HepG2 (cell line): ENCODE data around the gene CD58. TPM values are rescaled to one million over a fixed set of nuclear protein-coding genes. Genes with fewer than 3 reads are reported as not detected.
A peak's percentile ranks its signal among the peaks of the same experiment; 100 is the strongest.

Source experiments
- CHD4 ChIP-seq: fragments of 200-600 bp; sonication (generic); IDR thresholded peaks from 2 replicates; pipeline ENCODE4 v1.7.0; 2017; ENCODE audit warnings: mild to moderate bottlenecking, low read length, borderline replicate concordance
- MAFG ChIP-seq: sonication (generic); formaldehyde crosslinking; IDR thresholded peaks from 2 replicates; pipeline ENCODE4 v1.5.1; 2020; ENCODE audit warnings: mild to moderate bottlenecking, missing genetic modification reagents
- NPAS2 ChIP-seq: sonication (generic); formaldehyde crosslinking; IDR thresholded peaks from 2 replicates; pipeline ENCODE4 v1.8.0; 2022; ENCODE audit warnings: mild to moderate bottlenecking, missing genetic modification reagents, borderline replicate concordance
- NR2F2 ChIP-seq: IDR thresholded peaks from 2 replicates; pipeline ENCODE4 v1.6.1; 2012; ENCODE audit warnings: low read depth, inconsistent platforms, borderline replicate concordance
- SMARCC2 ChIP-seq: fragments of 450-650 bp; IDR thresholded peaks from 2 replicates; pipeline ENCODE4 v1.6.1; 2017; ENCODE audit warnings: antibody characterized with exemption, mild to moderate bottlenecking
- SMYD3 ChIP-seq: sonication (generic); formaldehyde crosslinking; IDR thresholded peaks from 2 replicates; pipeline ENCODE4 v1.8.1; 2023; ENCODE audit warnings: mild to moderate bottlenecking, missing genetic modification reagents
- ZNF136 ChIP-seq: sonication (generic); formaldehyde crosslinking; IDR thresholded peaks from 2 replicates; pipeline ENCODE4 v1.8.1; 2022; ENCODE audit warnings: low read depth, mild to moderate bottlenecking, moderate library complexity, missing genetic modification reagents
- ZNF441 ChIP-seq: sonication (generic); formaldehyde crosslinking; IDR thresholded peaks from 2 replicates; pipeline ENCODE4 v1.7.0; 2021; ENCODE audit warnings: missing genetic modification reagents, borderline replicate concordance
- ZNF615 ChIP-seq: sonication (generic); formaldehyde crosslinking; IDR thresholded peaks from 2 replicates; pipeline ENCODE4 v1.5.0; 2020; ENCODE audit warnings: mild to moderate bottlenecking, missing genetic modification reagents, borderline replicate concordance
- ZNF670 ChIP-seq: sonication (generic); formaldehyde crosslinking; IDR thresholded peaks from 2 replicates; pipeline ENCODE4 v1.8.0; 2022; ENCODE audit warnings: mild to moderate bottlenecking, missing genetic modification reagents, borderline replicate concordance
- polyA plus RNA-seq, 8 experiments: library from polyadenylated mRNA; depleted of rRNA in 3 of 8; stranded (reverse) in 7 of 8; unstranded in 1 of 8; fragments of >200 nt; fragmentation: Illumina TruSeq in 4 of 8; extraction: Trizol in 4 of 8; gene quantifications; 2 replicates each; pipeline versions ENCODE4 v1.2.1 to v1.2.3, GENCODE V29; 2011 to 2016; ENCODE audit warnings: low read depth in 4 of 8, missing spikeins in 1 of 8, mixed read lengths in 1 of 8; ENCODE audit not compliant: insufficient read depth in 1 of 8
- total RNA-seq, 5 experiments: library from RNA; depleted of rRNA; stranded (reverse); fragments of >200 nt; fragmentation: Illumina TruSeq; extraction: Trizol; gene quantifications; 2 replicates each; pipeline ENCODE4 v1.2.3, GENCODE V29; 2016; ENCODE audit warnings: low read depth in 1 of 5
- TF ChIP-seq, protein P1 (sequence below): sonication (generic); formaldehyde crosslinking; conservative IDR thresholded peaks from 2 replicates; pipeline ENCODE4 v1.8.0; 2022; ENCODE audit warnings: low read depth, missing genetic modification reagents
- TF ChIP-seq, protein P2 (sequence below): sonication (generic); formaldehyde crosslinking; IDR thresholded peaks from 2 replicates; pipeline ENCODE4 v1.5.0; 2020; ENCODE audit warnings: mild to moderate bottlenecking, missing genetic modification reagents
- TF ChIP-seq, protein P3 (sequence below): sonication (generic); formaldehyde crosslinking; IDR thresholded peaks from 2 replicates; pipeline ENCODE4 v1.4.0; 2020; ENCODE audit warnings: missing genetic modification reagents
- TF ChIP-seq, protein P4 (sequence below): sonication (generic); formaldehyde crosslinking; IDR thresholded peaks from 2 replicates; pipeline ENCODE4 v1.4.0; 2020; ENCODE audit warnings: missing genetic modification reagents

CD58 gene
- total and polyA plus RNA-seq, 2 of the 13 experiments (the other 11 are each of a cell fraction or from before 2014, with no cell fraction given), result 9.4 to 13.5 TPM

DNA sequence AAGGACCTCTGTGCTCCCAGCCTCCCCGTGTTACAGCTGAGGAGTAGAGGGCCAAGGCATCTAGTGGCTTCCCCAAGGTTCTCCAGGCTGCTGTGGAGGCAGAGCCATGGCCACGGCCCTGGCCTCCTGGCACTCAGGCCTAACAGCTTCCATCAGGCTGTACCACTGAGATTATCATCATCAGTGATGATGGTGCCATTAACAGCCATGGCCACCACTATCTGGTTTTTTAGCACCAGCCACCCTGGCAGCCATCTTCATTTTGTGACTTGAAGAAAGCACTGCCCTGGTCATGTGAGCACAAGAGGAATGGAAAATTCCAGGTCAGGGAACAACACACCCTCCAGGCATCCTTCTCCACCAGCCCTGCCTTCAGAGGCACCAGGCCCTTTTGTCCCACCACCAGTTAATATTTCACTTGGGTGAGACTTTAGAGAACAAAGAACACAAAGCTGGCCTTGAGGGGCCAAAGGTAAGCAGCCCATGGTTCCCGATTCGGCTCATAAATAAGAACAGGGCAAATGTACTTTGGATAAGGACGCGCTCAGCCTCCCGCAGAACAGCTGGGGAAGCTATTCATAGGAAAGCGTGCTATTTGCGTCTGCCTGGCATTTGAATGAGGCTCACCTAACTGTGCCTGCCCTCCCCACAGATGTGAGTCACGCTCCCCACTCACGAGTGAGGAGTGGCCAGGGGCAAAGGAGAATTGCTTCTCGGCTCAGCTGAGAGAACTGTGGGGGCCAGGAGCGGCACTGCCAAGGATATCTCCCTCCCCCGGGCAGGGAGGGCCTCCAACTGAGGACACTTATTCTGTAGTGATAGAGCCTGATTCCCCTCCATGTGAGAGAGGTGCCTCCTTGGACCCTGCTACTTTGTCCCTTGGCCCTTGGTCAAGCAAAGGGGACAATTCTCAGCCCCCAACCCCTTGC, 95.6 kb downstream of the CD58 start (continued):
- TF ChIP-seq, protein P1, sequence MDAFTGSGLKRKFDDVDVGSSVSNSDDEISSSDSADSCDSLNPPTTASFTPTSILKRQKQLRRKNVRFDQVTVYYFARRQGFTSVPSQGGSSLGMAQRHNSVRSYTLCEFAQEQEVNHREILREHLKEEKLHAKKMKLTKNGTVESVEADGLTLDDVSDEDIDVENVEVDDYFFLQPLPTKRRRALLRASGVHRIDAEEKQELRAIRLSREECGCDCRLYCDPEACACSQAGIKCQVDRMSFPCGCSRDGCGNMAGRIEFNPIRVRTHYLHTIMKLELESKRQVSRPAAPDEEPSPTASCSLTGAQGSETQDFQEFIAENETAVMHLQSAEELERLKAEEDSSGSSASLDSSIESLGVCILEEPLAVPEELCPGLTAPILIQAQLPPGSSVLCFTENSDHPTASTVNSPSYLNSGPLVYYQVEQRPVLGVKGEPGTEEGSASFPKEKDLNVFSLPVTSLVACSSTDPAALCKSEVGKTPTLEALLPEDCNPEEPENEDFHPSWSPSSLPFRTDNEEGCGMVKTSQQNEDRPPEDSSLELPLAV, result no peak
- no peak for TF ChIP-seq SMYD3 (CRISPR knock-in tag)
- TF ChIP-seq SMARCC2, result no peak
- TF ChIP-seq ZNF615, result no peak
- TF ChIP-seq ZNF136 (CRISPR knock-in tag), result peak; percentile 59; the same call in 1 of the 2 replicates
- TF ChIP-seq, protein P2, sequence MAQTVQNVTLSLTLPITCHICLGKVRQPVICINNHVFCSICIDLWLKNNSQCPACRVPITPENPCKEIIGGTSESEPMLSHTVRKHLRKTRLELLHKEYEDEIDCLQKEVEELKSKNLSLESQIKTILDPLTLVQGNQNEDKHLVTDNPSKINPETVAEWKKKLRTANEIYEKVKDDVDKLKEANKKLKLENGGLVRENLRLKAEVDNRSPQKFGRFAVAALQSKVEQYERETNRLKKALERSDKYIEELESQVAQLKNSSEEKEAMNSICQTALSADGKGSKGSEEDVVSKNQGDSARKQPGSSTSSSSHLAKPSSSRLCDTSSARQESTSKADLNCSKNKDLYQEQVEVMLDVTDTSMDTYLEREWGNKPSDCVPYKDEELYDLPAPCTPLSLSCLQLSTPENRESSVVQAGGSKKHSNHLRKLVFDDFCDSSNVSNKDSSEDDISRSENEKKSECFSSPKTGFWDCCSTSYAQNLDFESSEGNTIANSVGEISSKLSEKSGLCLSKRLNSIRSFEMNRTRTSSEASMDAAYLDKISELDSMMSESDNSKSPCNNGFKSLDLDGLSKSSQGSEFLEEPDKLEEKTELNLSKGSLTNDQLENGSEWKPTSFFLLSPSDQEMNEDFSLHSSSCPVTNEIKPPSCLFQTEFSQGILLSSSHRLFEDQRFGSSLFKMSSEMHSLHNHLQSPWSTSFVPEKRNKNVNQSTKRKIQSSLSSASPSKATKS (CRISPR knock-in tag), result no peak
- TF ChIP-seq, protein P3, sequence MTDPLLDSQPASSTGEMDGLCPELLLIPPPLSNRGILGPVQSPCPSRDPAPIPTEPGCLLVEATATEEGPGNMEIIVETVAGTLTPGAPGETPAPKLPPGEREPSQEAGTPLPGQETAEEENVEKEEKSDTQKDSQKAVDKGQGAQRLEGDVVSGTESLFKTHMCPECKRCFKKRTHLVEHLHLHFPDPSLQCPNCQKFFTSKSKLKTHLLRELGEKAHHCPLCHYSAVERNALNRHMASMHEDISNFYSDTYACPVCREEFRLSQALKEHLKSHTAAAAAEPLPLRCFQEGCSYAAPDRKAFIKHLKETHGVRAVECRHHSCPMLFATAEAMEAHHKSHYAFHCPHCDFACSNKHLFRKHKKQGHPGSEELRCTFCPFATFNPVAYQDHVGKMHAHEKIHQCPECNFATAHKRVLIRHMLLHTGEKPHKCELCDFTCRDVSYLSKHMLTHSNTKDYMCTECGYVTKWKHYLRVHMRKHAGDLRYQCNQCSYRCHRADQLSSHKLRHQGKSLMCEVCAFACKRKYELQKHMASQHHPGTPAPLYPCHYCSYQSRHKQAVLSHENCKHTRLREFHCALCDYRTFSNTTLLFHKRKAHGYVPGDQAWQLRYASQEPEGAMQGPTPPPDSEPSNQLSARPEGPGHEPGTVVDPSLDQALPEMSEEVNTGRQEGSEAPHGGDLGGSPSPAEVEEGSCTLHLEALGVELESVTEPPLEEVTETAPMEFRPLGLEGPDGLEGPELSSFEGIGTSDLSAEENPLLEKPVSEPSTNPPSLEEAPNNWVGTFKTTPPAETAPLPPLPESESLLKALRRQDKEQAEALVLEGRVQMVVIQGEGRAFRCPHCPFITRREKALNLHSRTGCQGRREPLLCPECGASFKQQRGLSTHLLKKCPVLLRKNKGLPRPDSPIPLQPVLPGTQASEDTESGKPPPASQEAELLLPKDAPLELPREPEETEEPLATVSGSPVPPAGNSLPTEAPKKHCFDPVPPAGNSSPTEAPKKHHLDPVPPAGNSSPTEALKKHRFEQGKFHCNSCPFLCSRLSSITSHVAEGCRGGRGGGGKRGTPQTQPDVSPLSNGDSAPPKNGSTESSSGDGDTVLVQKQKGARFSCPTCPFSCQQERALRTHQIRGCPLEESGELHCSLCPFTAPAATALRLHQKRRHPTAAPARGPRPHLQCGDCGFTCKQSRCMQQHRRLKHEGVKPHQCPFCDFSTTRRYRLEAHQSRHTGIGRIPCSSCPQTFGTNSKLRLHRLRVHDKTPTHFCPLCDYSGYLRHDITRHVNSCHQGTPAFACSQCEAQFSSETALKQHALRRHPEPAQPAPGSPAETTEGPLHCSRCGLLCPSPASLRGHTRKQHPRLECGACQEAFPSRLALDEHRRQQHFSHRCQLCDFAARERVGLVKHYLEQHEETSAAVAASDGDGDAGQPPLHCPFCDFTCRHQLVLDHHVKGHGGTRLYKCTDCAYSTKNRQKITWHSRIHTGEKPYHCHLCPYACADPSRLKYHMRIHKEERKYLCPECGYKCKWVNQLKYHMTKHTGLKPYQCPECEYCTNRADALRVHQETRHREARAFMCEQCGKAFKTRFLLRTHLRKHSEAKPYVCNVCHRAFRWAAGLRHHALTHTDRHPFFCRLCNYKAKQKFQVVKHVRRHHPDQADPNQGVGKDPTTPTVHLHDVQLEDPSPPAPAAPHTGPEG, result no peak
- TF ChIP-seq, protein P4, sequence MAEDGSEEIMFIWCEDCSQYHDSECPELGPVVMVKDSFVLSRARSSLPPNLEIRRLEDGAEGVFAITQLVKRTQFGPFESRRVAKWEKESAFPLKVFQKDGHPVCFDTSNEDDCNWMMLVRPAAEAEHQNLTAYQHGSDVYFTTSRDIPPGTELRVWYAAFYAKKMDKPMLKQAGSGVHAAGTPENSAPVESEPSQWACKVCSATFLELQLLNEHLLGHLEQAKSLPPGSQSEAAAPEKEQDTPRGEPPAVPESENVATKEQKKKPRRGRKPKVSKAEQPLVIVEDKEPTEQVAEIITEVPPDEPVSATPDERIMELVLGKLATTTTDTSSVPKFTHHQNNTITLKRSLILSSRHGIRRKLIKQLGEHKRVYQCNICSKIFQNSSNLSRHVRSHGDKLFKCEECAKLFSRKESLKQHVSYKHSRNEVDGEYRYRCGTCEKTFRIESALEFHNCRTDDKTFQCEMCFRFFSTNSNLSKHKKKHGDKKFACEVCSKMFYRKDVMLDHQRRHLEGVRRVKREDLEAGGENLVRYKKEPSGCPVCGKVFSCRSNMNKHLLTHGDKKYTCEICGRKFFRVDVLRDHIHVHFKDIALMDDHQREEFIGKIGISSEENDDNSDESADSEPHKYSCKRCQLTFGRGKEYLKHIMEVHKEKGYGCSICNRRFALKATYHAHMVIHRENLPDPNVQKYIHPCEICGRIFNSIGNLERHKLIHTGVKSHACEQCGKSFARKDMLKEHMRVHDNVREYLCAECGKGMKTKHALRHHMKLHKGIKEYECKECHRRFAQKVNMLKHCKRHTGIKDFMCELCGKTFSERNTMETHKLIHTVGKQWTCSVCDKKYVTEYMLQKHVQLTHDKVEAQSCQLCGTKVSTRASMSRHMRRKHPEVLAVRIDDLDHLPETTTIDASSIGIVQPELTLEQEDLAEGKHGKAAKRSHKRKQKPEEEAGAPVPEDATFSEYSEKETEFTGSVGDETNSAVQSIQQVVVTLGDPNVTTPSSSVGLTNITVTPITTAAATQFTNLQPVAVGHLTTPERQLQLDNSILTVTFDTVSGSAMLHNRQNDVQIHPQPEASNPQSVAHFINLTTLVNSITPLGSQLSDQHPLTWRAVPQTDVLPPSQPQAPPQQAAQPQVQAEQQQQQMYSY (CRISPR knock-in tag), result no peak
- no peak for TF ChIP-seq NPAS2 (CRISPR knock-in tag)
- TF ChIP-seq NR2F2, result no peak
- 0 out of 2 replicates have a peak, but pooled peaks have one; percentile 40 for TF ChIP-seq ZNF670 (CRISPR knock-in tag)
- TF ChIP-seq CHD4, result peak; percentile 87; the same call in 1 of the 2 replicates
- TF ChIP-seq MAFG (CRISPR knock-in tag), result no peak
- TF ChIP-seq ZNF441, result no peak
